Muscle of leg (tissue), 11 donors: ENCODE measurements around the gene SFXN2. TPM values are rescaled to one million over a fixed set of nuclear protein-coding genes. Genes with fewer than 3 reads are reported as not detected.
A peak's percentile ranks its signal among the peaks of the same experiment; 100 is the strongest.

Experiments
- DNase-seq: peaks from one replicate; pipeline ENCODE4 v3.0.0; 2013
- H3K27ac ChIP-seq: one replicate; pipeline ENCODE4 v1.5.1; 2013; ENCODE audit warnings: mild to moderate bottlenecking, low read length, control low read depth
- H3K27me3 ChIP-seq: one replicate; pipeline ENCODE4 v1.6.1; 2013; ENCODE audit warnings: low read length; ENCODE audit not compliant: control insufficient read depth, insufficient read depth
- H3K36me3 ChIP-seq: one replicate; pipeline ENCODE4 v1.6.1; 2013; ENCODE audit warnings: low read length; ENCODE audit not compliant: control insufficient read depth, insufficient read depth
- H3K4me1 ChIP-seq: one replicate; pipeline ENCODE4 v1.6.1; 2013; ENCODE audit warnings: low read length; ENCODE audit not compliant: control insufficient read depth, insufficient read depth
- H3K4me3 ChIP-seq: one replicate; pipeline ENCODE4 v1.5.1; 2013; ENCODE audit warnings: low read length, control low read depth
- H3K9me3 ChIP-seq: replicated peaks from 2 replicates; pipeline ENCODE4 v1.6.1; 2013; ENCODE audit warnings: low read depth, low read length; ENCODE audit not compliant: control insufficient read depth
- WGBS: methylation state at CpG from one replicate; pipeline ENCODE4 v1.1.5; 2013; ENCODE audit warnings: missing lambda C conversion rate; ENCODE audit not compliant: insufficient coverage; 5-methylcytosine and 5-hydroxymethylcytosine counted together
- polyA plus RNA-seq, 8 donors: library from polyadenylated mRNA; unstranded; fragments of 120-200 nt; gene quantifications; one replicate each; pipeline versions ENCODE4 v1.2.1 to v1.2.3, GENCODE V29; 2013; ENCODE audit warnings: inconsistent platforms in 1 of 8, low replicate concordance in 1 of 8; ENCODE audit not compliant: insufficient read length in 8 of 8, insufficient read depth in 1 of 8
- total RNA-seq: library from RNA; stranded (reverse); fragments of 120-200 nt; gene quantifications from one replicate; pipeline ENCODE4 v1.2.4, GENCODE V29; 2013

The SFXN2 gene
- total and polyA plus RNA-seq, 9 donors: 4.2 to 7.4 (median 6.4) TPM

DNA sequence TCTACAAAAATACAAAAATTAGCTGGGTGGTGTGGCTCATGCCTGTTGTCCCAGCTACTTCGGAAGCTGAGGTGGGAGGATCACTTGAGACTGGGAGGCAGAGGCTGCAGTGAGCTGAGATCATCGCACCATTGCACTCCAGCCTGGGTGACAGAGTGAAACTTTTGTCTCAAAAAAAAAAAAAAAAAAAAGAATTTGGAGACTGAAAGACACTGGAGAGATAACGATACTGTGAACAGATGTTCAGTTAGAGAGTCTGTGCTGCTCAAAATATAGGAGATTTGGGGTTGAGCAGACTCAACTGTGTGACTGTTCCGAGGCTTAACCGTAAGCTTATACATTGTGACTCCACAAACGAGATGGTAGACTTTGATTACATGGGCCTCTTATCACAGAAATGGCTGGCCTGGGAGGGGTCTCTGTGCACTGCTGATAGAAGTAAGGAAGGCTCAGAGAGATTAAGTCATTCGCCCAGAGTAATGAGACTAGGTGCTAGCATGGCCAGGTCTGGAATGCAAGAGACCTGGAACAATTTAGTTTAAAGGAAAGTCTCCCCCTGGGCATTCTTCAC lies 48.7 kb downstream of the SFXN2 start:
- Histone ChIP-seq H3K4me1 (peaks cover 18% of the 10 kb centered on the region), H3K27ac (no peak overlapping the region)
- no peak for DNase-seq

DNA sequence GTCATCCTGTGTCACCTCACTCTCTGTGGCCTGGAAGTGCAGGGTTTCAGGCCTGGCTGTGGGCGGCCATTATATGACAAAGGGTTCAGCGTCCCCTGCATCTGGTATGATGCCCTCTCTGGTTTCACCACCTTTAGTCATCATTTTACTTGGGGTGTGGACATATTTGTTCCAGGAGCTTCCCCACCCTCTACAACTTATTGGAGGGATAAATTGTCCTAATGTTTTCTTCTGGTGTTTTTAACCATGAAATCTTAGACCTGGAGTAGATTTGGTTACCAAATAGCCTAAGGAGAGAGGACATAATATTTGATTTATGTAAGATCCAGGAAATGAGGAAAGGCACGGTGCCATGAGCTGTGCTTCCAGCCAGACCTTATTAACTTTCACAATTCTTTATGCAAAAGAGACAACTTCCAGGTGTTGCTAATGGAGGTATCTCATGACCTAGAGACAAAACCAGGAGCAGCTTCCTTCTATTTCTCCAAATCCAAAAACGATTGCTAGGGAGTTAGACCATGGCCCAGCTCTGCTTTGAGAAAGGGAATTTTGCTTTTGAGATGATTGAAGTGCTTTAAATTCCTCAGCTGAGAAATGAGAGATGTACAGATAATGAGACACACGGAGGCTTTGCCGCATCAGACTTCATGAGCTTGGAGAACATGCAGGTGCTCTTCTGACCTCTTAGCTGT lies 50.2 kb downstream of the SFXN2 start:
- no peak for DNase-seq
- peaks cover 6% of the 10 kb centered on the region for H3K36me3 ChIP-seq
- no peaks in the 10 kb centered on the region for H3K27me3 ChIP-seq
- WGBS: 0% methylated on average over 3 of the region's 6 CpGs
- H3K27ac ChIP-seq: no peak overlapping the region
- peaks cover 18% of the 10 kb centered on the region for H3K4me1 ChIP-seq
- H3K4me3 ChIP-seq: no peak overlapping the region
- no peaks in the 10 kb centered on the region for H3K9me3 ChIP-seq

More for the DNA sequence above, 48.7 kb downstream of the SFXN2 start:
- Histone ChIP-seq H3K27me3 (no peaks in the 10 kb centered on the region), H3K4me3 (no peak overlapping the region), H3K9me3 (no peaks in the 10 kb centered on the region), H3K36me3 (peaks cover 6% of the 10 kb centered on the region)
- 45% methylated on average over 2 of the region's 7 CpGs for WGBS

DNA sequence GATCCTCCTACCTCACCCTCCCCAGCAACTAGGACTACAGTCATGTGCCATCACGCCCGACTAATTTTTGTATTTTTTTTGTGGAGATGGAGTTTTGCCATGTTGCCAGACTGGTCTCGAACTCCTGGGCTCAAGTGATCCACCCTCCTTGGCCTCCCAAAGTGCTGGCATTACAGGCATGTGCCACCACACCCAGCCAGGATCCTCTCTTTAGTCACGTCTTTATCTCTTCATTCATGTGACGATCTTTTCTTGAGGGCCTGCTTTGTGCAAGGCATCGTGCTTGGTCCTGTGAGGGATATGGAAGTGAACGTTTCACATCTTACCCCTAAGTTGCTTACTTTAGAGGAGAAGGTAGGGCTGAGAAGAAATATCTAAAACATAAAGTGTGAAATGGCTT lies 50.9 kb downstream of the SFXN2 start:
- Histone ChIP-seq H3K9me3 (no peaks in the 10 kb centered on the region), H3K4me1 (peaks cover 18% of the 10 kb centered on the region), H3K4me3 (no peak overlapping the region), H3K36me3 (peaks cover 6% of the 10 kb centered on the region), H3K27ac (no peak overlapping the region), H3K27me3 (no peaks in the 10 kb centered on the region)
- no CpG with 5 or more reads among the region's 7 CpGs for WGBS
- DNase-seq: no peak

DNA sequence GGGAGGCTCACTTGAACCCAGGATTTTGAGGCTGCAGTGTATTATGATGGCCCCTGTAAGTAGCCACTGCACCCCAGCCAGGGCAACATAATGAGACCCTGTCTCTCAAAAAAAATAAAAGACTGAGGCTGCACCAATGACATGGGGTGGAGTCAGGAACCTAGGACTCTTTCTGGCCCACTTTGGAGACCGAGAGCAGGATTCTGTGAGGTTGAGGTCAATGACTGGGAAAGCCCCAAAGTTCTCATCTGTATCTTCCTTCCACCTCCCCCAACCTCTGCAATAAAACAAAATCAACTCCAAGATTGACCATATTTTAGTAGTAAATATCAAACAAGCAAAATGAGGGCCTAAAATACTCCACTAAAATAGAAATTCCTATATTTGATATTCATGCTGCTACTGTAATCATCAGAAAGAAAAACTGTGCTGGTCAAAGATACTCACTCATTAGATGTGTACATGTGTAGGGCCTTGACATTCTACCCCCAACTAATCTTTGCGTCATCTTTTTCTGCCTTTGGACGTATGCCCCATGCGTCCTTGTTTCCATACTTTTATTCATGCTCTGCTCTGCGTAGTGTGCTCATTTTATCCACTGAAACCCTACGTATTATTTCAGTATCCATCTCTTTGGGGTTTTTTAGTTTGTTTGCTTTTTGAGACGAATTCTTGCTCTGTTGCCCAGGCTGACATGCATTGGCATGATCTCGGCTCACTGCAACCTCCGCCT lies 53.2 kb downstream of the SFXN2 start:
- no peak for DNase-seq
- Histone ChIP-seq H3K27ac (no peak overlapping the region), H3K27me3 (no peaks in the 10 kb centered on the region), H3K36me3 (peaks cover 6% of the 10 kb centered on the region), H3K4me3 (no peak overlapping the region), H3K9me3 (no peaks in the 10 kb centered on the region), H3K4me1 (peaks cover 18% of the 10 kb centered on the region)
- WGBS: 100% methylated on average over 3 of the region's 9 CpGs

DNA sequence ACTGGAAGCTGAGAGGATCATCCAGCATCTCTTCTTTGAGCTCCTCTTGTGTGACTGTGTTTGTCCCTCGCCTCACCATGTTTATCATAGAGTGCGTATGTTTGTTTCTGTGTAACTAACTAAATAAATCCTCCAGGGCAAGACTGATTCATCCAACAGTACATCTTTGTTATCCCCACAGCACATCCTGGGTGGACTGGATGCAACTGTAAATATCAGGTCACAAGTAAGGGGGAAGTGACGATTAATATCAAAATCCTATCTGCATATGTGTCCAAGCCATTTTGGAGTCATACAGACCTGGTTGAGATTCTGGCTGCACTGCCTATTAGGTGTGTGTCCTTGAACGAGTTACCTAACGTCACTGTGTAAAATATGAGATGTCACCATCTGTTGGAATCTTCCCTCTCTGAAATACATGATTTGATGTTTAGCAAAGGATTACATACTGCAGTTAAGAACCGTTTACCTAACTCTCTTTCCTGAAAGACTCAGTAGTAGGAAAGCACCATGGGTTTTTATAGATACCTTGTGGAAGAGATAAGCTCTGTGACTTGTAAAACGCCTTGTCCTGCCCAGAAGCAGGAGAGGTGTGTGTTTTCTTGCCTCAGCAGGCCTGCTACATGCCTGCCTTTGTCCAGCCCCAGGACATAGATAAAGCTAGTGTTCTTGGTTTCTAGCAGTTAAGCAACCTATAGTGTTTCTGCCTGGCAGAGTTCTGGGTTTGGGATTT lies 55.1 kb downstream of the SFXN2 start:
- Histone ChIP-seq H3K4me3 (no peak overlapping the region), H3K9me3 (no peaks in the 10 kb centered on the region), H3K27me3 (no peaks in the 10 kb centered on the region), H3K27ac (no peak overlapping the region), H3K4me1 (peaks cover 18% of the 10 kb centered on the region), H3K36me3 (peaks cover 5% of the 10 kb centered on the region)
- DNase-seq: peak; percentile 39
- WGBS: no CpG with 5 or more reads among the region's 7 CpGs

DNA sequence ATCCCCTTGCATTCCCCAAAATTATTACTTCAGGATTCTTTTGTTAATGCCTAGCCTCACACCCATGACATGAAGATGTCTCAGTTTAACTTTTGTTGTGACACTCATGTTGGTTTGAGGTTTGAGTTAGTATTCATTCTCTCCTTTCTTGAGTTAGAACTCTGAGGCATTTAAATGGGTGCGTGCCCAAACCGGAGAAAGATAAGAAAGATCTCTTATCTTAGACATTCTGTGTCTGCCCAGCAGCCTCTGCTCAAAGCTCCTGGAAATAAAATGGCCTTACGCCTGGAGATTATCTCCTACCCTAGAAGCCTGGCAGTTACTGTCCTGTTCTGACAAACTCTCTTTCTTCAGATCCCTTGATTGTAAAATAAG lies 55.7 kb downstream of the SFXN2 start:
- Histone ChIP-seq H3K4me1 (peaks cover 23% of the 10 kb centered on the region), H3K4me3 (no peak overlapping the region), H3K9me3 (no peaks in the 10 kb centered on the region), H3K27ac (no peak overlapping the region), H3K27me3 (no peaks in the 10 kb centered on the region), H3K36me3 (peaks cover 3% of the 10 kb centered on the region)
- WGBS: no CpG with 5 or more reads among the region's 3 CpGs
- no peak for DNase-seq

DNA sequence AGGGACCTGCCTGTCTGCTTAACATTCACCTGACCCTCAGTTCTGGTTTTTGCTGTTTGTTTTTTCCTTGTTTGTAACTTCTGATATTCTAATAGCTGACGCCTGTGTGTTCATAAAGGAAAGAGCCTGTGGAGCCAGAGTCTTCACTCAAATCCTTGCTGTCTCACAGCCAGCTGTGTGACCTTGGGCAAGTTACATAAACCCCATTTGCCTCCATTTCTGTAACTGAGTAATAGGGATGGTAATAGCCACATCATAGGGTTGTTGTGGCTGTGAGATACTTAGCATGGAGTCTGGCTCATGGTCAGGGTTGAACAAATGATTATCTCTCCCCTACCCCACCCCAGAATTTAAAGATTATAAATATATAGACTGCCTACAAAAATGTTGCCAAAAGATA lies 56.4 kb downstream of the SFXN2 start:
- H3K4me1 ChIP-seq: peaks cover 30% of the 10 kb centered on the region
- no peak overlapping the region for H3K27ac ChIP-seq
- no peaks in the 10 kb centered on the region for H3K36me3 ChIP-seq
- 80% methylated on average over 1 of the region's 1 CpG for WGBS
- no peaks in the 10 kb centered on the region for H3K27me3 ChIP-seq
- no peak overlapping the region for H3K4me3 ChIP-seq
- H3K9me3 ChIP-seq: no peaks in the 10 kb centered on the region
- DNase-seq: no peak

DNA sequence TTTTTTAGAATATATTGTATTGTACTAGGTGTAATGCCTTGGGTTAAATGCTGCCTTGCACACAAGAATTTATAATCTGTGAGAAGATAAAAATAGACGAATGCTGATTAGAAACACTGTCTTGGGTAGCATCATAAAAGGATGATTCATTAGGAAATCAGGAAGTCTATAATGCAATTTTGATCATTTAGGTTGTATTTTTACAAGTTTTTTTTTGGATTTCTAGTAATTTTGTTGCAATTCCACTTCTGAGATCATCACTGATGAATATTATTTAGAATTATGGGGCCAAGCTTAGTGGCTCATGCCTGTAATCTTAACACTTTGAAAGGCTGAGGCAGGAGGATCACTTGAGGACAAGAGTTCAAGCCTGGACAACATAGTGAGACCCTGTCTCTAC lies 58.9 kb downstream of the SFXN2 start:
- Histone ChIP-seq H3K27me3 (no peaks in the 10 kb centered on the region), H3K4me1 (peaks cover 46% of the 10 kb centered on the region), H3K9me3 (no peaks in the 10 kb centered on the region), H3K4me3 (no peak overlapping the region), H3K27ac (no peak overlapping the region), H3K36me3 (no peaks in the 10 kb centered on the region)
- WGBS: 43% methylated on average over 1 of the region's 1 CpG
- DNase-seq: no peak

DNA sequence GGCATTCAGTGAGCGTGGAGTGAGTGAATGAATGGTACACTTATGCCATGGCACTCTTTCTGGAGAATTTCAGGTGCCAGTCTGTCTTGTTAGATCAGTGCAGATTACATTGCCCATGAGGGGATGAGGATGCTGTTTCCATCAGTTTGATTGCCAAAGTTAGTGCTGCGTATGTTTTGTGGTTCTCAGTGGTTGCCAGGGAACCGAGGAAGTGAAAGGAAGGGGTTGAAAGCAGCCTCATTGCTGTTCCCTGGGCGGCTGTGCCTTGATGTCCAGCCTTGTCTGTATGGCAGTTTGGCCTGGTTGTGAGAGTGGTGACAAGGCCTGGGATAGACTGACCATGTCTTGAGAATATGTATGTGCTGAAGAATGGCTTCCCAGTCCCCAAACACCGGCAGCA lies 59.5 kb downstream of the SFXN2 start:
- Histone ChIP-seq H3K27ac (peak overlapping the region; percentile 91), H3K27me3 (no peaks in the 10 kb centered on the region), H3K4me1 (peaks cover 49% of the 10 kb centered on the region), H3K4me3 (no peak overlapping the region), H3K36me3 (no peaks in the 10 kb centered on the region), H3K9me3 (no peaks in the 10 kb centered on the region)
- peak; percentile 88 for DNase-seq
- WGBS: 53% methylated on average over 5 of the region's 5 CpGs
